Heart right ventricle (tissue), 16 donors: ENCODE measurements around the gene COL6A3. TPM values are rescaled to one million over a fixed set of nuclear protein-coding genes. Genes with fewer than 3 reads are reported as not detected.
A peak's percentile ranks its signal among the peaks of the same experiment; 100 is the strongest.

Experiments
- ATAC-seq, 8 donors: fragments of 200-7000 bp; cut with Tn5 transposase; one replicate each; pipeline ENCODE4 v1.9.1; 2020; ENCODE audit warnings: mild to moderate bottlenecking in 8 of 8, moderate library complexity in 8 of 8, moderate number of reproducible peaks in 1 of 8
- DNase-seq, 2 donors: peaks; one replicate each; pipeline ENCODE4 v3.0.0-alpha.2; 2020
- H3K27ac ChIP-seq, 10 donors: fragments of 200-600 bp; sonication (generic) in 2 of 10; one replicate each; pipeline versions ENCODE4 v1.5.0 to v1.8.0; 2020 to 2022; ENCODE audit warnings: mild to moderate bottlenecking in 3 of 10
- H3K27me3 ChIP-seq, 7 donors: fragments of 200-600 bp; one replicate each; pipeline ENCODE4 v1.8.0; 2021 to 2022; ENCODE audit warnings: mild to moderate bottlenecking in 2 of 7
- H3K36me3 ChIP-seq, 9 donors: fragments of 200-600 bp; sonication (generic) in 1 of 9; one replicate each; pipeline versions ENCODE4 v1.5.0 to v1.8.0; 2020 to 2022; ENCODE audit warnings: mild to moderate bottlenecking in 2 of 9
- H3K4me1 ChIP-seq, 9 donors: fragments of 200-600 bp; sonication (generic) in 1 of 9; one replicate each; pipeline versions ENCODE4 v1.5.0 to v1.8.0; 2020 to 2022; ENCODE audit warnings: mild to moderate bottlenecking in 4 of 9
- H3K4me3 ChIP-seq, 10 donors: fragments of 200-600 bp; sonication (generic) in 2 of 10; one replicate each; pipeline versions ENCODE4 v1.5.0 to v1.8.0; 2020 to 2022; ENCODE audit warnings: mild to moderate bottlenecking in 7 of 10, moderate library complexity in 2 of 10
- H3K9me3 ChIP-seq, 11 donors: fragments of 200-600 bp in 10 of 11; sonication (generic) in 2 of 11; one replicate each; pipeline versions ENCODE4 v1.5.0 to v1.8.0; 2013 to 2022; ENCODE audit warnings: mild to moderate bottlenecking in 2 of 11, control low read depth in 1 of 11, moderate library complexity in 1 of 11
- CTCF ChIP-seq, 9 donors: fragments of 200-600 bp; sonication (generic) in 2 of 9; IDR thresholded peaks; one replicate each; pipeline versions ENCODE4 v1.5.0 to v1.8.0; 2021 to 2022; ENCODE audit warnings: antibody characterized with exemption in 9 of 9, mild to moderate bottlenecking in 5 of 9, moderate library complexity in 1 of 9
- WGBS, 2 donors: extraction: QIAGEN DNeasy Blood & Tissue Kit; methylation state at CpG; one replicate each; pipeline ENCODE4 v1.1.7; 2013; ENCODE audit warnings: inconsistent platforms in 1 of 2; 5-methylcytosine and 5-hydroxymethylcytosine counted together
- intact Hi-C, 10 donors: fragments of 100-400 bp; cut with DNase I; formaldehyde crosslinking; loops; one replicate each; pipeline versions ENCODE4 v1.11.1 to v1.14.2; 2022
- polyA plus RNA-seq, 2 donors: library from polyadenylated mRNA; stranded (reverse); fragments of 200-250 nt; gene quantifications; one replicate each; pipeline ENCODE4 v1.2.3, GENCODE V29; 2013
- total RNA-seq, 10 donors: library from RNA; stranded (reverse); fragmentation: NEBNext Ultra II Directional in 3 of 10; extraction: Animal tissue kit (Norgen Biotek cat#: 25700) in 3 of 10; gene quantifications; one replicate each; pipeline versions ENCODE4 v1.2.1 to v1.2.4, GENCODE V29; 2021 to 2023
- donor health status: Arrhythmogenic right ventricular cardiomyopathy.
- donor health status: ischemic (EF 13 %, LVEDD 7.1; RV severe dilation, severe dysfunction).
- donor health status: healthy with polysubstance abuse.
- donor health status: DM: no; HTN: yes; CAD: no.
- donor health status: DM: no; HTN: no; CAD: no.
- donor health status: ischemic (EF 25% LVEDD 6.9; RV normal size, moderate dysfunction).
- donor health status: ischemic (EF 25% LVEDD 5.7; RV mildly dilated, moderate dysfunction).
- donor health status: healthy.
- donor health status: DM: yes; HTN: yes; CAD: no.
- donor health status: Ischemic cardiomyopathy.
- donor health status: ischemic (EF 35%, LVEDD 5.7; RV mildly dilated, moderate dysfunction).
- donor health status: nonischemic (EF 11% LVEDD 7.7; RV severe dilation, severe dysfunction).
- donor health status: DM: yes; HTN: yes; CAD: no.
- donor health status: PGD.
- donor health status: ischemic (EF 29% LVEDD 5.4; RV normal size, mild dysfunction).
- donor health status: nonischemic (EF 23%, LVEDD 6.1; RV moderate dilation, normal function).

The COL6A3 gene
- total and polyA plus RNA-seq, 12 donors: 27.7 to 222 (median 47.5) TPM

DNA sequence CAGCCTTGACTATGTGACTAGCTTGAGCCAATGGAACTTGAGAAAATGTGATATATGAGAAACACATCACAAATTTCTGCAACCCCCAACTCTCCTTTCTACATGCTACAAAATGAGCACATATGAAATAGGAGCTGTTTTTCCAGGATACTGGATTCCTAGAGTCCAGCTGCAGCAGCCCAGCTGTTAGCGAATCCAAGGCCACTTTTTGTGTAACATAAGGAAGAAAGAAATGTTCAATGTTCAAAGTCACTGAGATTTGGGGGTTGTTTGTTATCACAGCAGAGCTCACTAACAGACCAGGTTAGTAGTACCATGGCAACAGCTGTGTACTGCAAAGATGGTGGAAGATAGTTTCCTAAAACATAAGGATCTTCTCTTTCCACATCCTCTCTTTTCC lies 12.6 kb upstream of the COL6A3 start:
- ATAC-seq (no peak), DNase-seq (no peak)
- 93 to 97% methylated on average over 1 of the region's 1 CpG for WGBS, 2 donors
- intact Hi-C loops: loop anchor here in 1 of 10 donors (10.0 kb wide), 1 partner anchor 148 kb away; no protein-coding TSS in a partner anchor
- TF ChIP-seq CTCF (IDR thresholded peaks at IDR 0.05): no peak
- no peaks in the 10 kb centered on the region for H3K9me3 ChIP-seq
- peaks cover 0 to 18% (median 6%) of the 10 kb centered on the region in 7 donors for H3K27me3 ChIP-seq
- H3K36me3 ChIP-seq: no peaks in the 10 kb centered on the region
- H3K27ac ChIP-seq: no peak overlapping the region
- H3K4me1 ChIP-seq: peaks cover 0 to 24% (median 14%) of the 10 kb centered on the region in 9 donors
- H3K4me3 ChIP-seq: no peak overlapping the region

DNA sequence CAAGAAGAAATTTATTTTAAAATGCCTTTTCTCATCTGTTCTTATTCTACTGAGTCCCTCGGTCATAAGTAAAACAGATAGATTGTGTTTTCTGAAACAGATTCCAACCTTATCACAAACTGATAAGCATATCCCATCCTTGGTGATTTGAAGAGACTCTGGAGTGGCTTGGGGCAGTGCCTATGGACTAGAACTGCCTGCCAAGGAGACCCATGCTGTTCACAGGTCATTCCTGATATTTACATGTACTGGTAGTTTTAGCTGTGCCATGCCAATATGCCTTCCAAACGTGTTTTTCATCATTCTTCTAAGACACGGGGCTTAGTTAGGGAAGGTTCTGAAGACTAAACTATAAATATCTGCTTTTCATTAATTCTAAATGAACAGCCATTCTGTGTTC lies 11.4 kb upstream of the COL6A3 start:
- 40 to 46% methylated on average over 3 of the region's 3 CpGs for WGBS, 2 donors
- peak overlapping the region in 1 of 10 donors; percentile 11 for H3K27ac ChIP-seq
- intact Hi-C loops: loop anchor here in 1 of 10 donors (10.0 kb wide), 1 partner anchor 149 kb away; no protein-coding TSS in a partner anchor

DNA sequence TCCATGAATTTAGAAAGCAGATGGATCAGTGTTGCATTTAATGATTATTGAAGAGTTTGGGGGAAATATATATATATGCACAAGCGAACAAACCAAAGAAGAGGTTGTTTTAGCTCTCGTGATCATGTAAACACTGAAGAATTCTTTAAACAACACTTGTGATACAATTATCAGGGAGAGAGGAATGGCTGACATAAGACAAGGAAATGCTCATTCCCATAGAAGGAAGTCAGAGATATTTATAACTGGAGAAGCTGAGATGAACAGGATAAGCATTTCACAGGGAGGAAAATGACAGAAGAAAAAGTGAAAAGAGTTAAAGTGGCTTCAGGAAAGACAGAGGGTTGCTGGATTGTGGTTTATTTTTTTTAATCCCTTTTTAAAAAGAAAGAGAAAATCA lies 10.6 kb upstream of the COL6A3 start:
- peaks cover 0 to 28% (median 18%) of the 10 kb centered on the region in 9 donors for H3K4me1 ChIP-seq
- H3K9me3 ChIP-seq: no peaks in the 10 kb centered on the region
- 80 to 88% methylated on average over 2 of the region's 2 CpGs for WGBS, 2 donors
- DNase-seq (no peak), ATAC-seq (no peak)
- peaks cover 0 to 11% (median 6%) of the 10 kb centered on the region in 7 donors for H3K27me3 ChIP-seq
- no peak overlapping the region for H3K4me3 ChIP-seq
- H3K27ac ChIP-seq: peak overlapping the region in 1 of 10 donors; percentile 11
- intact Hi-C loops: loop anchor here in 7 of 10 donors (5.0 to 10.0 kb wide), 5 partner anchors 43 to 150 kb away; no protein-coding TSS in a partner anchor
- no peaks in the 10 kb centered on the region for H3K36me3 ChIP-seq
- no peak for TF ChIP-seq CTCF (IDR thresholded peaks at IDR 0.05)

More for the DNA sequence above, 11.4 kb upstream of the COL6A3 start:
- Histone ChIP-seq H3K36me3 (no peaks in the 10 kb centered on the region), H3K9me3 (no peaks in the 10 kb centered on the region), H3K4me1 (peaks cover 0 to 28% (median 18%) of the 10 kb centered on the region in 9 donors), H3K4me3 (no peak overlapping the region), H3K27me3 (peaks cover 0 to 11% (median 6%) of the 10 kb centered on the region in 7 donors)
- ATAC-seq (no peak), DNase-seq (no peak)
- no peak for TF ChIP-seq CTCF (IDR thresholded peaks at IDR 0.05)

DNA sequence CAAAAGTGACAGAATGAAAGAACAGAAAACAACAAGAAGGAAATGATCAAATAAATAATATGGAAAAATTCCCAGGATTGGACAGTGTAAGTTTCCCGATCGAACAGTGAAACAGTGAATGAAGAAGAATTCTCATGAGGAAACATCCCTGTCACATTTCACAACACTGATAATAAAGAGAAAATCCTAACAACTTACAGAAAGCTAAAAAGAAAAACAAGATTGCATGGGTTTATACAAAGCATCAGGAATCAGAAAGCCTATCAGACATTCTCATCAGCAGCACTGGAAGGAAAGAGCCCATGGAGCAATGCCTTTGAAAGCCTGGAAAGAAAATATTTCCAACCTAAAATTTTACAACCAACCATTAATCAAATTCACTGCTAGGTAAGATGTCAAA lies 9.9 kb upstream of the COL6A3 start:
- 89 to 93% methylated on average over 2 of the region's 2 CpGs for WGBS, 2 donors
- Histone ChIP-seq H3K4me3 (no peak overlapping the region), H3K9me3 (no peaks in the 10 kb centered on the region), H3K36me3 (no peaks in the 10 kb centered on the region), H3K27me3 (peaks cover 0 to 14% (median 6%) of the 10 kb centered on the region in 7 donors), H3K27ac (no peak overlapping the region), H3K4me1 (peaks cover 0 to 28% (median 18%) of the 10 kb centered on the region in 9 donors)
- ATAC-seq (no peak), DNase-seq (no peak)
- intact Hi-C loops: loop anchor here in 7 of 10 donors (2.0 to 10.0 kb wide), 6 partner anchors 43 to 151 kb away; no protein-coding TSS in a partner anchor
- TF ChIP-seq CTCF (IDR thresholded peaks at IDR 0.05): no peak
